HT-29 (cell line): ENCODE measurements around the gene JAM2. TPM values are rescaled to one million over a fixed set of nuclear protein-coding genes. Genes with fewer than 3 reads are reported as not detected.
A peak's percentile ranks its signal among the peaks of the same experiment; 100 is the strongest.
"Not testable (repeated sequence)": the region's sequence is repeated elsewhere in the genome, so short reads cannot be mapped to it uniquely, and the experiment has no call there.

Experiments
- DNase-seq: peaks from one replicate; pipeline ENCODE4 v3.0.0-alpha.2; 2015; ENCODE audit warnings: low spot score
- total RNA-seq: library from RNA; depleted of rRNA; stranded (reverse); fragments of >200 nt; shearing (Covaris generic); gene quantifications from 2 replicates; pipeline ENCODE4 v1.2.3, GENCODE V29; 2014; rRNA removed

Gene JAM2, protein sequence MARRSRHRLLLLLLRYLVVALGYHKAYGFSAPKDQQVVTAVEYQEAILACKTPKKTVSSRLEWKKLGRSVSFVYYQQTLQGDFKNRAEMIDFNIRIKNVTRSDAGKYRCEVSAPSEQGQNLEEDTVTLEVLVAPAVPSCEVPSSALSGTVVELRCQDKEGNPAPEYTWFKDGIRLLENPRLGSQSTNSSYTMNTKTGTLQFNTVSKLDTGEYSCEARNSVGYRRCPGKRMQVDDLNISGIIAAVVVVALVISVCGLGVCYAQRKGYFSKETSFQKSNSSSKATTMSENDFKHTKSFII
- not detected in 2 replicates for total RNA-seq

DNA sequence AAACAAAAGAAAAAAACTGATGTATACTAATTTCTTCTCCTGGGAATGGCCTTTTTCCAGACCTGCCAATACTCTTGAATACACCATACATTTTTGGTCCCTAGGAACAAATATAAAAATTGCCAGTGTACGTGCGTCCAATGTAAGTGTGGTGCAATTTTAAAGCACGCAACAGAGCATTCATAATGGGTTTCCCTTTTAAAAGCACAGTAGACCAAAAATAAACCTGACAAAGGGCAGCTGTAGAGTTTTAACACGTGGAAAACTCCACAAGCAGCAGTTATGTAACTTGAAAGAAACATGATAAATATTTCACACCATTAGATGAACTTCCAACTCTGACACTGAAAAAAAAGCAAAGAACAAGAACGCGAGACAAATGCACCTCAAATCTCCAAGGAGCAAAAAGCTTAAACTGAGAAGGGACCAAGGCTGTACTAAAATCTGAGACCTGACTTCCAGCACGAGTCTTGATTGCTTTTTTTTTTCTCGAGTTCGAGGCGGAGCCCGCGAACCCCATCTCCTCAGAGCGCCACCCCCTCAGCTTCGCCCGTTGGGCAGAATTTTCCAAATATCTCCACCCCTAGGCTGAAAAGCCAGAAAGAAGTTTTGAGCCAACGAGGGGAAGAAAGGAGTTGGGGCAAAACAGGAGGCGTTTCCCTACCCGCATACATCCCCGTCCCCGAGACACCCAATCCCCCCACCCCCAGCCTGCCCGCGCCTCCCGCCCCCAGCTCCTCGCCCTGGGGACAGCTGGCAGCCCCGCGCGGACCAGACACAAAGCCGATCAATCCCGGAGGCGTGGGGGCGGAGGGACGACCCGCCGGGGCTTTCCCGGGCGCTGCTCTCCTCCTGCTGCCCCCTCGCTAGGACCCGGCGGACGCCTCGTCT is at the start of gene JAM2:
Gene JAM2 (plus strand): TSS at position 599 of the 891 bp plus-strand sequence. CDS start 564 bp downstream, outside the sequence.
- DNase-seq, result no peak

DNA sequence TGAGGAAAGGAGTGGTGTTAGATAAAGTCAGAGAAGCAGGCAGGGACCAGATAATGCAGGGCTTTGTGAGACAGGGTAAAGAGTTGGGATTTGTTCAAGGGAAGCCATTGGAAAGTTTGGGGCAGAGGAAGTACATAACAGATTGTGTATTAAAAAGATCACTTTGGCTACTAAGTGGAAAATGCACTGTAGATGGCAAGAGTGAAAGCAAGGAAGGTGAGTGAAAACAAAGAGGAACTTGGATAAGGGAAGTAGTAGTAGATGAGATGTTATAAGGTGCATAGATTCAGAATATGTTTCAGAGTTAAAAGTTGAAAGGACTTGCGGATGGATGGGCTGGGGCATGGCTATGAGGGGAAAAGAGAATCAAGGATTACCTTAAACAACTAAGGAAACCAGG is 49.2 kb upstream of the JAM2 start:
- no peak for DNase-seq

DNA sequence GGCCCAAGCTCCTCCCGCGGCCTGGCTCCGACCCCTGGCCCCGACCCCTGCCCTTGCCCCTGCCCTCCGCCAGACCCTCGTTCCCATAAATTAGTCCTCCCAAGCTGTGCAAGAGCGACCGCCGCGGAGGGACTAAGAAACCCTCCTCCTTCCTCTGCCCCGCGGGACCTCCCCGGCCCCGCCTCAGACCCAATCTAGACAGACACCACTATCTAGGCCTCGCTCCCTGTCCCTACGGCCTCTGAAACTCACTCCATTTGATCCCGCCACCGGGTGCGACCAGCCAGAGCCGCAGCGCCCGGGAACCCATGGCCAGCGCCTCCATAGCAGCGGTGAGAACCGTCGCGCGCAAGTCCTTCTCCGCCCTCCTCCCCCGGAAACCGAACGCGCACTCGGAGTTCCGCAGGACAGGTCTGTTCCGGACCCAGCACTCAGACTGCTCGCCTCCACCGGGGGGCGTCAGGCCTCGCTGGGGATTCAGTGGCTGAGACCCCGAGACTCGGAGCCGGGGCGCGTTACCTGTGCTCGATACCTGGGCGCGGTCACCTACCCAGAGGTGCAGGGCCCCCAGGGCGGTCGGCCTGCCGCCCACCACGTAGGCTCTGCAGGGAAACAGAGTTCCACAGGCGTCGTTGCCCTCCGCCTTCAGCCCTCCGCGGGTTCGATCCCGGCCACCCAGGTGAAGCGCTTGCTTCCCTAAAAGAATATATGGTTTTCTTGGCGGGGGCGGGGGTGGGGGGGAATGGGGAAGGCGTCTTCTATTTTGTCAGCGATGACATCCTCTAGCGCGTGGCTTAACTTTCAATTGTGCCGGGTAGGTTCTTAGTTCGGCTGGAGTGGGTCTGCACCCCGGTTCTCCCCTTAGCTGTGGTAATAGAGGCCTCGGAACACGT is 31.7 kb upstream of the JAM2 start, which contains the start of gene MRPL39:
Gene MRPL39 (minus strand): TSS at position 331 of the 893 bp plus-strand sequence. CDS start 6 bp downstream, at position 325.
- DNase-seq, result peak; percentile 71

DNA sequence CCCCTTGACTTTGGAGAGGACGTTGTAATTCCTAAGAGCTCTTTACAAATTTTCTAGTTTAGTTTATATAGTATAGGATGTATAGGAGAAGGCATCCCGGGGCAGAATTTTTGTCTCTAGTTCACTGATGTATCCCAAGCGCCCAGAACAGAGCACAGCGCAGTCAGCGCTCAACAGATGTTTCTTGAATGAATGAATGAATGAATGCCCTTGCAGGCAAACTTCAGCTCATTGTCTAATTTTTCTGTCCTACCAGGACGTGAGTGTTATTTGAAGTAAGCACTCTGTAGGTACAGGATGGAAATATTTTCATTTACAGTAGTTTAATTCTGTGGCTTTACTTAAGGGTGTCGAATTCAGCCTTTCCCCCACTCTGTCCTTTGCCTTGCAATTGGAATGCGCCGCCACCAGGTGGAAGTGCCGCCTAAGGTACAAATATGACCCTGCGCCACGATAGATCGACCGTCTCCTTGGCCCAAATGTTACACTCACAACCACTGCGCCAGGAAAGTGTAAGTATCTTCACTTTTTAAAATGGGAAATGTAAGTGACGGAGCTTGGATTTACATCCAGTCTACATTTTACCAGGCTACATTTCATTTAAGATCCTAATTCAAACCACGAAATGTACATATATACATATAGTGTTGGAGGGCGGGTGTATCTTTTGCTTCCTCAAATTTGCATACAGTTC is 30.9 kb upstream of the JAM2 start:
- peak; percentile 69 for DNase-seq

DNA sequence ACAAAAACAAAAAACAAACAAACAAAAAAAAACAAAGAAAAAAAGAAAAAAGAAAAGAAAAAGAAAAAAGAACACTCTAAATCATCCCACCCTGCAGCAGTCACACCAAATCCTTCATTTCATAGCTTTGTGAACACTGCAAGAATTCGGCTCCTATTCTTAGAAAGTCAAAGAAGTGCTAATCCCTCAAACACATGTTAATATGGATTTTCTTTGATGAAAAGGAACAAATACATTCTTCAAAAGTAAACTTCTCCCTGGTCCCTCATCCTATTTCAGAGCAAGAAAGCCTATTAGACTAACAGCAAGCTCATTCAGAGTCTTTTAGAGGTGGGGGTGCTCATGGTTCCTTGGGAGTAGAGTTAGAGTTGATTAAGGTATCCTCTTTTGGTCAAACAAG is 24.6 kb upstream of the JAM2 start:
- DNase-seq, result no peak

DNA sequence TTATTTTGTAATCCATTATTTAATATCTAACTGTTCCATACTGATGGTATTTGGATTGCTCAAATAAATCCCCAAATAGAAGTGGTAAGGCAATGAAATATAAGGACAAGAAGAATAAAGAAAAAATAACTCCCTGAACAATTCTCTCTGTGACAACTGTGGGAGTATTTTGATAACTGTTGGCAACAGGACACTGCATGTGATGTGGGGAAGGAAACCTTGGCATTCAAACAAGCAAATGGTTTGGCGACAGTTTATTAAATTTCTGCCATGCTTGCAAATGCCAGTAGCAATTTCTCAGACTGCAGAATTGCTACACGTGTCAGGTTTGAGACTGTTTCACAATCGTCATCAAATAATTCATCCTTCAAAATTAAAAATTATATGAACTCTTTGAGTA is 23.2 kb upstream of the JAM2 start:
- no peak for DNase-seq

DNA sequence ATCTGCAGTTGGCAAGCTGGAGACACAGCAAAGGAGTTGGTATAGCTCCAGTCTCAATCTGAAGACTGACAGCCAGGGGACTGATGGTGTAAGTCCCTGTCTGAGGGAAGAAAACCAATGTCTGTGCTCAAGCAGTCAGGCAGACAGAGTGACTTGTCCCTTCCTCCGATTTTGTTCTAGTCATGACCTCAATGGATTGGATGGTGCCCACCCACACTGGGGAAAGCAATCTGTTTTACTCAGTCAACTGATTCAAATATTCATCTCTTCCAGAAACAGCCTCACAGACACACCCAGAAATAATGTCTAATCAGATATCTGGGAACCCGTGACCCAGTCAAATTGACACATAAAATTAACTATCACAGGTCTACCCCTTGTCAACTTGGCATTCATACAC is 19.9 kb upstream of the JAM2 start:
- no peak for DNase-seq

DNA sequence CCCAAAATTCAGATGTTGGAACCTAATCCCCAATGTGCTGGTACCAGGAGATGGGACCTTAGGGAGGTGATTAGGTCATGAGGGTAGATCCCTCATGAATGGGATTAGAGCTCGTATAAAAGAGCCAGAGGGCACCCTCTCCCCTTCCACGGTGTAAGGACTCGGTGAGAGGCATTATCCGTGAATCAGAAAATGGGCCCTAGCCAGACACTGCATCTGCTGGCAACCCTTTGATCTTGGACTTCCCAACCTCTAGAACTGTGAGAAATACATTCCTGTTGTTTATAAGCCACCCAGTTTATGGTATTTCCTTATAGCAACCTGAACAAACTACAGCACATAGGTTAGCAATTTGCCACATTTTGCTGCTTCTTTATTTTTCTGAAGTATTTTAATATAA is 14.5 kb upstream of the JAM2 start:
- DNase-seq, result no peak

DNA sequence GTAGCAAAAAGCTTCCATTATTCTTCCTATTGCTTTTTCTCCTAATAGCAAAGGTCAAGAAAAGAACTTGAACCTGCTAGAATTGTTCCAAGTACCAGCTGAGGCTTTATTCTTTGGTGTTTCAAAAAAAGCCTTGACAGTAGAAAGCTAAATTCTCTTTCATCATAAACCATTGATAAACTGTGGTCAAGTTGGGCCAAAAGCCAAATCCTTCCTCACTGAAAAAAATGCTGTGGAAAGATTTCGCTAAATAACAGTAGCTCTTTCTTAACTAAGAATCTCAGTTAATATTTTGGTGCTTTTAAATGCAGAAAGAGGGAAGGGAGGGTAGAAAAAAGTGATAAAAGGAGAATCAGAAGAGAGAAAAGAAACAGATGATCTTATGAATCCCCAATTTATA is 14.0 kb upstream of the JAM2 start:
- DNase-seq, result no peak

DNA sequence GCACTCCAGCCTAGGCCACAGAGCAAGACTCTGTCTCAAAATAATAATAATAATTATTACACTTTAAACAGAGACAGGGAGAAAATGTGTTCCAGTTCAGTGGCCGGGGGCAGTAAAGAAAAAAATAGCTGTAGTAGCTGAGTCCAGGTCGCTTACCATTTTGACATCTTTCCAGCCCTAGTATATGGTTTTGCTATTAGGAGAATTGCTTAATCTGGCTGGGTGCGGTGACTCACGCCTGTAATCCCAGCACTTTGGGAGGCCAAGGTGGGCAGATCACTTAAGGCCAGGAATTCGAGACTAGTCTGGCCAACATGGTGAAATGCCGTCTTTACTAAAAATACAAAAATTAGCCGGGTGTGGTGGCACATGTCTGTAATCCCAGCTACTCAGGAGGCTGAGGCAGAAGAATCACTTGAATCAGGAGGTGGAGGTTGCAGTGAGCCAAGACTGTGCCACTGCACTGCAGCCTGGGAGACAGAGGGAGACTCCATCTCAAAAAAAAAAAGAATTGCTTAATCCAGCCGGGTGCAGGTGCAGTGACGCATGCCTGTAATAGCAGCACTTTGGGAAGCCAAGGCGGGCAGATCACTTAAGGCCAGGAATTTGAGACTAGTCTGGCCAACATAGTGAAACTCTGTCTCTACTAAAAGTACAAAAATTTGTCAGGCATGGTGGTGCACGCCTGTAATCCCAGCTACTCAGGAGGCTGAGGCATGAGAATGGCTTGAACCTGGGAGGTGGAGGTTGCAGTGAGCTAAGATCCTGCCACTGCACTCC is 13.1 kb upstream of the JAM2 start:
- not testable (repeated sequence) for DNase-seq

DNA sequence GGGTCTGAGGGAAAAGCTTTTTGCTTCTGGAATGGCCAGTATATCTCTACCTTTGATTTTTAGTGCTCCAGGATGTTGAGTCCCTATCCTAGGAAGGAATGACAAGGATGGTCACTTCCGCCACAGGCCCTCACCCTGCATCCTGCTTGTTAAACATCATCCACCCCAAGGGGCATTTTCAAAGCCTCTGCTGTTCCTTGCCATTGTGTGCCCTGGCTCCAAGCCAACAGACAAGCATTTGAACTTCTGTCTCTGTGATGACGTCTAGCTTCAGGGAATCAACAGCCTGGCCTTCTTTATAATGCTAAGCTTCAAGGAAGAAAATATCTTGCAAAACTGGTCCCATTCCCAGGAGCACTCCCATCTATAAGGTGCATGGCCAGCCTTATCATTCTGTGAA is 12.3 kb upstream of the JAM2 start:
- no peak for DNase-seq

DNA sequence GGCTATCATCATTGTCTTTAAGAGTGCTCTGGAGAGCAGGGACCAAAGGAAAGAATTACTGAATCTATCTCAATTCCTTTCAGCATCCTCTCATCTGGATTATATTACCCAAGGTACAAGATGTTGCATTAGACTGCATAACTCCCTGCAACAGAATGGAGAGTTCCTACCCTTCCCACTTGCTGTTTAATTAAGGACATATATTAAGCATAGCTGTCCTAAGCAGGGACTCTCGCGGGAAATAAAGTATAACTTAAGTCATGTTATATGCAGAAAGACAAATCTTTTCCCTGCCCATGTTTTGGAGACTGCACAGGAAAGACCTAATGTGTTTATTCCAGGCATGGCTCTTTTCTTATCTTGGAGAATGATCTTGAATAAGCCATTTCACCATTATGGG is 6.8 kb upstream of the JAM2 start:
- DNase-seq, result no peak

DNA sequence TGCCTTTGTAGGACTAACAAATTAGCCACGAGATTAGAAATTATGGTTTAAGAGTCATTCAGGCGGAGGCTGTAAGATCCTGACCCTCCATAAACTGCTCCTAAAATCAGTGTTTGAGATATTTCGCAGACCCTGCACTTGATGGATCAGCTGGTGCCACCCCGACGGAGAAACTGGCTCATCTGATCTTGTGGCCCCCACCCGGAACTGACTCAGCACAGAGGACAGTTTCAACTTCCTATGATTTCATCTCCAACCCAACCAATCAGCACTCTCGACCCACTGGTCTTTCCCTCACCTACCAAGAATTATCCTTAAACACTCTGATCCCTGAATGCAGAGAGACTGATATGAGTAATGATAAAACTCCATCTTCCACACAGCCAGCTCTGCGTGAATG is 3.7 kb upstream of the JAM2 start:
- DNase-seq, result no peak

DNA sequence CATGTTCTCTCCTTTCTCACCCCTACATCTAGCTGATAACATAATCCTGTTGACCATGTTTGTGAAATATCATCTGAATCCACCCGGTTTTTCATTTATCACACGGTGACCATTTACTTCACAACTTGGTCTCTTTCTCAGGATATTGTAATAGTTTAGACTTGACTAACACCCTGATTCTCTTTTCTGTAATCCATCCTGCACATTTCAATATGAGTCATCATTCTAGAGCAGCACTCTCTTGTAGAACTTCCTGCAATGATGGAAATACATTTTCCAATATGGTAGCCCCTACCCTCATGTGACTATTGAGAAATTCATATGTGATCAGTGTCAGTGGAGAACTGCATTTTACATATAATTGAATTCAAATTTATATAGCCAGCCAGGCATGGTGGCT is 2.3 kb upstream of the JAM2 start:
- DNase-seq, result no peak

DNA sequence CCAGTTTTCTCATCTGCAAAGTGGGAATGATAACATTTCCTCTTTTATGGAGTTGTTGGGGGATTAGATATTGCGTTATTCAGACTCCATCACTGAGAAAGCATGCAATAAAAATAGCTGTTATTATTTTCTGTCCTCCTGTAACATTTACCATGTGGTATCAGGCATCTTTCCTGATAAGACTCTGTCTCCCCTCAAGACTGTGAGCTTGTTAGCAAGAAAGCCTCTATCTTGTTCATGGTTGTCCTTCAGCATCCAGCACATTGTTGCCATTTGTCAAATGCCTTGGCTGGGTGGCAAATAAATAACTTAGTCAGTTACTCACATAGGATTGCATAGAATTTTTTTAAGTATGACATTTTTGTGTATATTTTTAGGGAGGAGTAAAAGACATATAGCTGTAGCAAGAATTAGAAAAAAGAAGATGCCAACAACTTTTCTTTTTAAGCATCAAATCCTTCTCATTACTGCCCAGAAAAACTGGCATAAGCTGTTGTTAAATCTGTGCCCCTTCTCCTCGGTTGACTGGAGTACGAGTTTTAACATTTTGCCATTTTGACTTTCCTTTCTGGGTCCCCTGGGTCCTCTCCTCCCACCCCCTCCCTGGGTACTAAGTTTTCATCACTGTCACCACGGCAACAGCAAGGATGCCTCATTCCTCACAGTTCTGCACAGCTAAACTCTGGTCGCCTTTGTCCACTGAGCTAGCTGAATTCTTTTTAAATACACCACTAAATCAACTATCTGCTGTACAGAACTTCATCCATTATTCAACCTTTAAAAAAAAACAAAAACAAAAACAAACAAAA is 1.0 kb upstream of the JAM2 start:
- no peak for DNase-seq

DNA sequence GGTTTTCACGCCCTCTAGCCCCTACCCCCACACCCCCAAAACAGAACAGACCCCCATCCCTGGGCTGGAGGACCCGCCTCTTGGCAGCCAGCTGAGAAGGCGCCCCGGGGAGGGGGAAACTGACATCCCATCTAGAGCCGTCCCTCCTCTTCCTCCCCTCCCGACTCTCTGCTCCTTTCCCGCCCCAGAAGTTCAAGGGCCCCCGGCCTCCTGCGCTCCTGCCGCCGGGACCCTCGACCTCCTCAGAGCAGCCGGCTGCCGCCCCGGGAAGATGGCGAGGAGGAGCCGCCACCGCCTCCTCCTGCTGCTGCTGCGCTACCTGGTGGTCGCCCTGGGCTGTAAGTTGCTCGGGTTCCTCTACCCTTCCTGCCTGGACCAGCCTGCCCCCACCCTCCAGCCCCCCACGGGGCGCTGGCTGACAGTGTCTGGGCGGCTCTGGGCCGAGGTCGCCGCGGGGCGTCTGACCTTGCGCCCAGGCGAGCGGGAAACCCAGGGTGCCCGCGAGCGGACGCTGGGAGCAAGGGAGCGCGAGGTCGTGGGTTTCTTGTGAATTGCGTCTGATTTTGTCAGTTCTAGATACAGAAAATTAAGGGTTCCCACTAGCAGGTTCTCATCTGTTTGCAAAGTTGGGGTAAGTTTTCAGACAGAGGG is 618 bp downstream of the JAM2 start:
- DNase-seq, result no peak

DNA sequence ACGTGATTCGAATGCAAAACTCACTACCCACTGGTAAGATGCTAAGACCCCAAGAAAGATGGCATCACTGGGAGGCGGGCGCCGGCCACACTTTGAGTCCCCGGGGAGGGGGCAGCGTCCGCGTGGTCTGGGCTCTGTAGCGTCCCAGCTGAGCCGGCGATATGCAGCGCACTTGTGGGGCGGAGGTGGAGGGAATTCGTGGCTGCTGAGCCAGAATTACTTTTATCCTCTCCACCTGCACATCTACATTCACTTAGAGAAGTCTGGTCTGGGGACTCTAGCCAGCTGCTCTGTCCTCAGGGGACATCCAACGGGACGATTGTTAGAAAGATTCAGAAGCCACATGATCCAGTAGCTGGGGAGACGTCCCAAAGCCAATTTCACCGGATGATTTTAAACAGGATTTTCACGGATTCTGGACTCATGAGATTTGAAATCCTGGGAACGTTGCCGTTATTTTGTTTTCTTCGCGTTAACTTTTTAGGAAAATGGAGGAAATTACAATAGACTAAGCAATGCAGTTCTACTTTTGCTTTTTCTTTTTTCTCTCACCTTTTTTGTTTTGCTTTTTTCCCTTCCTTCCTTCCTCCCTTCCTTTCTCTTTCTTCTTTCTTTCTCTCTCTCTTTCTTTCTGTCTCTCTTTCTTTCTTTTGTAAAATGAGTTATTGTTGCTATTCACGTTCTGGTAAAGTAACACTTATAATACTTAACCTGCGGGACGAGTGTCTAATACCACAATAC is 1.3 kb downstream of the JAM2 start:
- DNase-seq, result no peak

DNA sequence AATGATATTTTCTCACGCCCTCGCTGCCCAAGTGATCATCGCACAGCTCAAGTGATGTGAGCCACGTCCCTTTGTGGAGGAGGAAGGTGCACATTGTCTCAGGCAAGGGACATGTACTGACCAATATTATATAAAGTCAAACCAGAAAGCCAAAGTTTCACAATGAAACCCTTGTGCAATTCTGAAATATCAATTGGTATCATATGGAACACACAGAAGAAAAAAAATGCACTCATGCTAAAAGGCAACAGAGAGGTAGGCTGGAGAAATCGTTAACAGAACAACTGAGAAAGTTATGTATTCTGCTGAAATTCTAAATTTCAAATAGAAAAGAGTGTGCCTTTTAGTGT is 1.9 kb downstream of the JAM2 start:
- DNase-seq, result no peak
